22Rv1 (cell line): ENCODE measurements around the gene DOCK10.

Experiments used
- CTCF ChIP-seq: fragments of 450-650 bp; IDR thresholded peaks from 2 replicates; pipeline ENCODE4 v1.5.1; 2017; ENCODE audit warnings: mild to moderate bottlenecking
- ZFX ChIP-seq: fragments of 450-650 bp; IDR thresholded peaks from 2 replicates; pipeline ENCODE4 v1.6.1; 2017; ENCODE audit warnings: antibody characterized with exemption, borderline replicate concordance

GRCh38 chr2:224930124-224930523, 112.1 kb downstream of the DOCK10 start:
- TF ChIP-seq CTCF (no peak), ZFX (no peak)
